Measurements from ENCODE around the gene UQCC2.

The UQCC2 gene

GRCh38 chr6:33757113-33757512 lies 45.6 kb upstream of the UQCC2 start (continued):
- TF ChIP-seq RARB (CRISPR knock-in tag; IDR thresholded peaks at IDR 0.05): no peak

GRCh38 chr6:33756211-33756954 lies 44.9 kb upstream of the UQCC2 start:
- TF ChIP-seq ZNF565 (CRISPR knock-in tag; conservative IDR thresholded peaks at IDR 0.05; ENCODE audit: low read depth): no peak
- no peak for TF ChIP-seq RARB (CRISPR knock-in tag; IDR thresholded peaks at IDR 0.05)
- no peak for TF ChIP-seq ESRRG (CRISPR knock-in tag; IDR thresholded peaks at IDR 0.05)
- TF ChIP-seq CREB5 (CRISPR knock-in tag; IDR thresholded peaks at IDR 0.05; ENCODE audit: low read depth): no peak
- TF ChIP-seq PPARA (CRISPR knock-in tag; IDR thresholded peaks at IDR 0.05; ENCODE audit: borderline replicate concordance): no peak
- TF ChIP-seq ARNTL (CRISPR knock-in tag; IDR thresholded peaks at IDR 0.05; ENCODE audit: borderline replicate concordance, low read depth): no peak
- TF ChIP-seq CSDC2 (CRISPR knock-in tag; IDR thresholded peaks at IDR 0.05): no peak
- no peak for TF ChIP-seq GLIS3 (CRISPR knock-in tag; IDR thresholded peaks at IDR 0.05)
- TF ChIP-seq CSRNP3 (CRISPR knock-in tag; IDR thresholded peaks at IDR 0.05): no peak
- no peak for TF ChIP-seq ZC3H10 (CRISPR knock-in tag; IDR thresholded peaks at IDR 0.05)
- TF ChIP-seq SNAI2 (CRISPR knock-in tag; IDR thresholded peaks at IDR 0.05): no peak
- TF ChIP-seq BACH2 (CRISPR knock-in tag; IDR thresholded peaks at IDR 0.05; ENCODE audit: borderline replicate concordance): no peak
- no peak for TF ChIP-seq ZNF8 (CRISPR knock-in tag; IDR thresholded peaks at IDR 0.05)
- no peak for TF ChIP-seq ZFP3 (CRISPR knock-in tag; IDR thresholded peaks at IDR 0.05)
- no peak for TF ChIP-seq POU6F1 (CRISPR knock-in tag; IDR thresholded peaks at IDR 0.05; ENCODE audit: borderline replicate concordance, low read depth)
- no peak for TF ChIP-seq TCF4 (CRISPR knock-in tag; IDR thresholded peaks at IDR 0.05; ENCODE audit: borderline replicate concordance)
- no peak for TF ChIP-seq TSHZ2 (CRISPR knock-in tag; IDR thresholded peaks at IDR 0.05)
- TF ChIP-seq ZNF70 (CRISPR knock-in tag; IDR thresholded peaks at IDR 0.05): no peak
- ATAC-seq: no peak

GRCh38 chr6:33755070-33755869 lies 43.8 kb upstream of the UQCC2 start:
- no peak for ATAC-seq
- TF ChIP-seq POU6F1 (CRISPR knock-in tag; IDR thresholded peaks at IDR 0.05; ENCODE audit: borderline replicate concordance, low read depth) (no peak), TCF4 (CRISPR knock-in tag; IDR thresholded peaks at IDR 0.05; ENCODE audit: borderline replicate concordance) (no peak), TSHZ2 (CRISPR knock-in tag; IDR thresholded peaks at IDR 0.05) (no peak), PATZ1 (CRISPR knock-in tag; IDR thresholded peaks at IDR 0.05; ENCODE audit: borderline replicate concordance) (no peak), ZNF565 (CRISPR knock-in tag; conservative IDR thresholded peaks at IDR 0.05; ENCODE audit: low read depth) (no peak), ZNF8 (CRISPR knock-in tag; IDR thresholded peaks at IDR 0.05) (no peak), OSR1 (CRISPR knock-in tag; IDR thresholded peaks at IDR 0.05) (no peak), CSRNP3 (CRISPR knock-in tag; IDR thresholded peaks at IDR 0.05) (no peak), ZFP3 (CRISPR knock-in tag; IDR thresholded peaks at IDR 0.05) (no peak)
